ENCODE measurements around the gene TXN.
"Not testable (repeated sequence)": the region's sequence is repeated elsewhere in the genome, so short reads cannot be mapped to it uniquely, and the experiment has no call there.

TXN gene

DNA sequence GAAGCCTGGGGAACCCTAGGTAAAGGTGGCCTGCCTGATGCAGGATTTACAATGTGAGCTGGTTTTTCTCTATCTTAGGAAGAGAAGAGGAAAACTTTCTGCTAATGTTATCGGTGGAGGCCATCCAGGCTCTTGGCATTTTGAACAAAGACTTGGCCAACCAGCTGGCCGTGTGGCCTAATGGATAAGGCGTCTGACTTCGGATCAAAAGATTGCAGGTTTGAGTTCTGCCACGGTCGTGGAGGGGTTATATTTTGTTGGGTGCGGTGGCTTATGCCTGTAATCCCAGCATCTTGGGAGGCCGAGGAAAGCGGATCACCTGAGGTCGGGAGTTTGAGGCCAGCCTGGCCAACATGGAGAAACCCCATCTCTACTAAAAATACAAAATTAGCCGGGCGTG lies 58.0 kb downstream of the TXN start:
- no peak overlapping the region for H3K4me3 ChIP-seq (ENCODE audit: low read depth, low read length)
- TF ChIP-seq, protein P1, sequence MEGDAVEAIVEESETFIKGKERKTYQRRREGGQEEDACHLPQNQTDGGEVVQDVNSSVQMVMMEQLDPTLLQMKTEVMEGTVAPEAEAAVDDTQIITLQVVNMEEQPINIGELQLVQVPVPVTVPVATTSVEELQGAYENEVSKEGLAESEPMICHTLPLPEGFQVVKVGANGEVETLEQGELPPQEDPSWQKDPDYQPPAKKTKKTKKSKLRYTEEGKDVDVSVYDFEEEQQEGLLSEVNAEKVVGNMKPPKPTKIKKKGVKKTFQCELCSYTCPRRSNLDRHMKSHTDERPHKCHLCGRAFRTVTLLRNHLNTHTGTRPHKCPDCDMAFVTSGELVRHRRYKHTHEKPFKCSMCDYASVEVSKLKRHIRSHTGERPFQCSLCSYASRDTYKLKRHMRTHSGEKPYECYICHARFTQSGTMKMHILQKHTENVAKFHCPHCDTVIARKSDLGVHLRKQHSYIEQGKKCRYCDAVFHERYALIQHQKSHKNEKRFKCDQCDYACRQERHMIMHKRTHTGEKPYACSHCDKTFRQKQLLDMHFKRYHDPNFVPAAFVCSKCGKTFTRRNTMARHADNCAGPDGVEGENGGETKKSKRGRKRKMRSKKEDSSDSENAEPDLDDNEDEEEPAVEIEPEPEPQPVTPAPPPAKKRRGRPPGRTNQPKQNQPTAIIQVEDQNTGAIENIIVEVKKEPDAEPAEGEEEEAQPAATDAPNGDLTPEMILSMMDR (IDR thresholded peaks at IDR 0.05; ENCODE audit: borderline replicate concordance, insufficient read depth, low read depth, low read length) = no peak

DNA sequence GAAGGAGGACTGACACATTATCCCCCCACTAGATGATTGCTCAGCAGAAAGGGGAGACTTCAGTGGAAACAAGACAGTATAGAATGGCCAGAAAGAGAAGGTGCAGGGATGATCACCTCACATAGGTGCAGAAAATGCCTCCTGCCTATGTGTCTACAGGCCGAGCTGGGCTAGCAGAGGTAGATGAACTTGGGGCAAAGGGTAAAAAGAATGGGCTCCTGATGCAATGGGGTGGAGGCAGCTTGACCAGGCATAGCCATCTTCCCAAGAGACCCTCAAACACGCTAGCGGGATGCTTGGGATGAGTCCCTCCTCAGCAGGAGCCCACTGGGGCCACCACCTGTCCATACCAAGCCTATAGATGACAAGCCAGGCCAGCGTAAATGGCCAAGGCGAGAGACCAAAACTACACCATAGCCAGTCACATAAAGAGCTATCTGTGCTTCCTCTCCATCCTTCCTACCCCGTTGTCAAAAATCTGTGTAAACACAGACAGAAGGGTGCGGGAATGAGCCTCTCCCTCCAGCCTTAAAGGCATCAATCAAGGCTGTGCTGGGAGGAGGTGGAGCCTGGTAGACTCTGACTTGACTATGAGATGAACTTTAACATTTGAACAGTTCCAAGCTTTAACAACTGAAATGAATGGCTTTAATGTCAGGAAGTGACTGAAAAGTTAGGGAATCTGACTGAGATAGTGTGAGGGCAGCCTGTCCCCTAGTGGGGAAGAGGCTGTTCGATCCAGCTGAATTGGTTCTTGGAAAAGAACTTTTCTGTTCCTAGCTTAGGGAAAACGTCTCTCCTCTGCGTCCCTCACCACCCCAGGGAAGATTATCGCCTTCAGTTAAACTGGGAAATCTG lies 58.7 kb downstream of the TXN start:
- TF ChIP-seq, protein P1 (IDR thresholded peaks at IDR 0.05; ENCODE audit: borderline replicate concordance, insufficient read depth, low read depth, low read length) = no peak
- H3K4me3 ChIP-seq (ENCODE audit: low read depth, low read length) = no peak overlapping the region

DNA sequence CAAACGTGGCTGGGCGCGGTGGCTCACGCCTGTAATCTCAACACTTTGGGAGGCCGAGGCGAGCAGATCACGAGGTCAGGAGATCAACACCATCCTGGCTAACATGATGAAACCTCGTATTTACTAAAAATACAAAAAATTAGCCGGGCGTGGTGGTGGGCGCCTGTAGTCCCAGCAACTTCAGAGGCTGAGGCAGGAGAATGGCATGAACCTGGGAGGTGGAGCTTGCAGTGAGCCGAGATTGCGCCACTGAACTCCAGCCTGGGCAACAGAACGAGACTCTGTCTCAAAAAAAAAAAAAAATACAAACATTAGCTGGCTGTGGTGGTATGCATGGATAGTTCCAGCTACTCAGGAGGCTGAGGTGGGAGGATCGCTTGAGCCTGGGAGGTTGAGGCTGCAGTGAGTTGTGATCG lies 60.2 kb downstream of the TXN start:
- not testable (repeated sequence) for H3K4me3 ChIP-seq (ENCODE audit: low read depth, low read length)

Data from GM12875 (cell line).